Right lobe of liver (tissue), 6 donors: Measurements from ENCODE around the gene COL17A1. TPM values are rescaled to one million over a fixed set of nuclear protein-coding genes. Genes with fewer than 3 reads are reported as not detected.

Experiments used
- ATAC-seq, 4 donors: fragments of 200-7000 bp; cut with Tn5 transposase; one replicate each; pipeline ENCODE4 v1.9.1; 2020; ENCODE audit warnings: mild to moderate bottlenecking in 4 of 4, moderate library complexity in 4 of 4
- DNase-seq, 3 donors: peaks; one replicate each; pipeline ENCODE4 v3.0.0-alpha.2; 2020
- H3K27ac ChIP-seq, 3 donors: fragments of 200-600 bp; one replicate each; pipeline ENCODE4 v1.8.0; 2022
- H3K27me3 ChIP-seq, 2 donors: fragments of 200-600 bp; one replicate each; pipeline ENCODE4 v1.8.0; 2022
- H3K36me3 ChIP-seq, 4 donors: fragments of 200-600 bp; sonication (generic) in 1 of 4; one replicate each; pipeline versions ENCODE4 v1.5.1 to v1.8.0; 2017 to 2022; ENCODE audit warnings: control low read depth in 1 of 4
- H3K4me1 ChIP-seq, 4 donors: fragments of 200-600 bp; sonication (generic) in 1 of 4; one replicate each; pipeline versions ENCODE4 v1.5.1 to v1.8.0; 2017 to 2022; ENCODE audit warnings: control low read depth in 1 of 4
- H3K4me3 ChIP-seq, 3 donors: fragments of 200-600 bp; one replicate each; pipeline ENCODE4 v1.8.0; 2022
- H3K9me3 ChIP-seq, 4 donors: fragments of 200-600 bp; sonication (generic) in 1 of 4; one replicate each; pipeline versions ENCODE4 v1.5.1 to v1.8.0; 2017 to 2022; ENCODE audit warnings: control low read depth in 1 of 4
- POLR2A ChIP-seq: fragments of 450-650 bp; IDR thresholded peaks from one replicate; pipeline ENCODE4 v1.6.1; 2017; ENCODE audit warnings: antibody characterized with exemption, mild to moderate bottlenecking
- WGBS: methylation state at CpG from one replicate; pipeline ENCODE4 v1.1.6; 2018; ENCODE audit warnings: low coverage, low lambda C conversion rate; ENCODE audit not compliant: insufficient coverage; ENCODE audit errors: missing lambda C conversion rate; 5-methylcytosine and 5-hydroxymethylcytosine counted together
- intact Hi-C, 2 donors: fragments of 100-400 bp; cut with DNase I; formaldehyde crosslinking; loops; one replicate each; pipeline versions ENCODE4 v1.11.2 to v1.14.1; 2022
- total RNA-seq, 6 experiments: library from RNA; depleted of rRNA in 2 of 6; stranded (reverse); fragments of >200 nt in 2 of 6; fragmentation: NEBNext Ultra II Directional in 3 of 6; extraction: Animal tissue kit (Norgen Biotek cat#: 25700) in 3 of 6; gene quantifications; one replicate each; pipeline versions ENCODE4 v1.1.0 to v1.2.4, GENCODE V29; 2016 to 2023
- TF ChIP-seq, protein P1 (sequence below), 4 donors: fragments of 200-600 bp in 3 of 4; fragments of 450-650 bp in 1 of 4; IDR thresholded peaks; one replicate each; pipeline versions ENCODE4 v1.5.1 to v1.8.0; 2016 to 2022; ENCODE audit warnings: antibody characterized with exemption in 4 of 4, mild to moderate bottlenecking in 2 of 4
- donor health status: DM: no; HTN: yes; CAD: no.
- donor health status: DM: no; HTN: no; CAD: no.
- donor health status: DM: no; HTN: no; CAD: no.
- donor health status: DM: no; HTN: yes; CAD: no.
- donor health status: DM: no; HTN: yes; CAD: no.

Gene COL17A1
- total RNA-seq, 6 experiments from 2014 or later = 0.11 to 0.12 TPM; not detected in 4

- DNase-seq (no peak), ATAC-seq (no peak)
- TF ChIP-seq, protein P1, sequence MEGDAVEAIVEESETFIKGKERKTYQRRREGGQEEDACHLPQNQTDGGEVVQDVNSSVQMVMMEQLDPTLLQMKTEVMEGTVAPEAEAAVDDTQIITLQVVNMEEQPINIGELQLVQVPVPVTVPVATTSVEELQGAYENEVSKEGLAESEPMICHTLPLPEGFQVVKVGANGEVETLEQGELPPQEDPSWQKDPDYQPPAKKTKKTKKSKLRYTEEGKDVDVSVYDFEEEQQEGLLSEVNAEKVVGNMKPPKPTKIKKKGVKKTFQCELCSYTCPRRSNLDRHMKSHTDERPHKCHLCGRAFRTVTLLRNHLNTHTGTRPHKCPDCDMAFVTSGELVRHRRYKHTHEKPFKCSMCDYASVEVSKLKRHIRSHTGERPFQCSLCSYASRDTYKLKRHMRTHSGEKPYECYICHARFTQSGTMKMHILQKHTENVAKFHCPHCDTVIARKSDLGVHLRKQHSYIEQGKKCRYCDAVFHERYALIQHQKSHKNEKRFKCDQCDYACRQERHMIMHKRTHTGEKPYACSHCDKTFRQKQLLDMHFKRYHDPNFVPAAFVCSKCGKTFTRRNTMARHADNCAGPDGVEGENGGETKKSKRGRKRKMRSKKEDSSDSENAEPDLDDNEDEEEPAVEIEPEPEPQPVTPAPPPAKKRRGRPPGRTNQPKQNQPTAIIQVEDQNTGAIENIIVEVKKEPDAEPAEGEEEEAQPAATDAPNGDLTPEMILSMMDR (IDR thresholded peaks at IDR 0.05) = no peak
- no peak for TF ChIP-seq POLR2A
- WGBS = 55% methylated on average over 2 of the region's 4 CpGs
- H3K9me3 ChIP-seq = no peaks in the 10 kb centered on the region
- H3K4me3 ChIP-seq = no peak overlapping the region
- H3K36me3 ChIP-seq = no peaks in the 10 kb centered on the region
- no peaks in the 10 kb centered on the region for H3K27me3 ChIP-seq
- intact Hi-C loops = no loop called here
- no peak overlapping the region for H3K27ac ChIP-seq
- no peaks in the 10 kb centered on the region for H3K4me1 ChIP-seq
These were observed 26.3 kb downstream of the COL17A1 start for GRCh38 chr10:104059364-104059763.

DNA sequence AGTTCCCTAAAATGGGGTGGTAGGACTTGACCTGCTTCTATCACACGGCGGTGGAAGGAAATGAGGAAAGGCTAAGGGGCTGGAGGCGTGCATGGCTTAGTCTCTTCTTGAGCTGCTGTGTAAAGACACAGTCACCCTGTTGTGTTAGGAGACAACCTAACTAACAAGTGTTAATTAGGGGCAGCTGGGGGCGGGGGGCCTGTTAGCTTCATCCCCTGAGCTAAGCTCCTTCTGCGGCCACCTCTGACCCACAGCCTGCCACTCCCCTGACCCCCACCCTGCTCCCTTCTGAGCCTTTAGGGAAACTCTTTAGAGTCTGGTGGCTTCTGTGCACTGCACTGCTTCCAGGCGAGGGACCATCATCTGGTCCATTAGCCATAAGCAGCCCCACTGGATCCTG, 28.0 kb downstream of the COL17A1 start:
- WGBS = 75% methylated on average over 3 of the region's 6 CpGs
- DNase-seq = no peak
- no peaks in the 10 kb centered on the region for H3K36me3 ChIP-seq

GRCh38 chr10:104056619-104057273, 28.9 kb downstream of the COL17A1 start:
- no peak for ATAC-seq
- 63% methylated on average over 4 of the region's 14 CpGs for WGBS
- TF ChIP-seq POLR2A = no peak
- TF ChIP-seq, protein P1 (IDR thresholded peaks at IDR 0.05) = no peak

More for the DNA sequence above, 28.0 kb downstream of the COL17A1 start:
- intact Hi-C loops = no loop called here
- Histone ChIP-seq H3K9me3 (no peaks in the 10 kb centered on the region), H3K27ac (no peak overlapping the region), H3K4me1 (no peaks in the 10 kb centered on the region), H3K4me3 (no peak overlapping the region), H3K27me3 (no peaks in the 10 kb centered on the region)
- ATAC-seq = peak in 1 of 4 donors; percentile 17
- no peak for TF ChIP-seq POLR2A
- TF ChIP-seq, protein P1 (IDR thresholded peaks at IDR 0.05) = no peak

GRCh38 chr10:104054430-104054829, 31.2 kb downstream of the COL17A1 start:
- Histone ChIP-seq H3K27ac (no peak overlapping the region), H3K4me3 (no peak overlapping the region), H3K9me3 (no peaks in the 10 kb centered on the region), H3K36me3 (no peaks in the 10 kb centered on the region), H3K27me3 (no peaks in the 10 kb centered on the region), H3K4me1 (no peaks in the 10 kb centered on the region)
- DNase-seq (no peak), ATAC-seq (no peak)
- intact Hi-C loops = no loop called here
- TF ChIP-seq POLR2A = no peak
- 74% methylated on average over 3 of the region's 8 CpGs for WGBS

More at GRCh38 chr10:104056619-104057273, 28.9 kb downstream of the COL17A1 start:
- H3K9me3 ChIP-seq = no peaks in the 10 kb centered on the region
- H3K27ac ChIP-seq = no peak overlapping the region
- H3K4me3 ChIP-seq = no peak overlapping the region
- intact Hi-C loops = no loop called here
- no peaks in the 10 kb centered on the region for H3K36me3 ChIP-seq
- H3K27me3 ChIP-seq = no peaks in the 10 kb centered on the region
- DNase-seq = no peak
- no peaks in the 10 kb centered on the region for H3K4me1 ChIP-seq

DNA sequence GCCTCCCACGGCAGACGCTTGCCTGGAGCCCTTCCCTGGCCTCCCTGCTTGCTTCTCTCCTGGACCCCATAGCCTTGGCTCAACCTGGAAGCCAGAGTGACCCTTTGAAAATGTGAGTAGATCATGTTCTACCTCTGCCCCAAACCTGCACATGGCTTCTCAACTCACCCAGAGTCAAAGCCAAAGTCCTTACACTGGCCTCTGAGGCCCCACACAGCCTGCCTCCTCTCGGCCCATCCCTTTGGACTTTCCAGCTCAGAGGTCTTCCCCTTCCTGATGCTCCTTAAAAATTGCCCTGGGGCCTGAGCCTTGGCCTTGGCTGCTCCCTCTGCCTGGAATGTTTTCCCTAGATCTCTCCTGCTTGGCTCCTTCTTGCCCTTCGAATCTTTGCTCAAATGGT, 32.5 kb downstream of the COL17A1 start:
- Histone ChIP-seq H3K4me1 (no peaks in the 10 kb centered on the region), H3K27ac (no peak overlapping the region), H3K27me3 (no peaks in the 10 kb centered on the region), H3K9me3 (no peaks in the 10 kb centered on the region), H3K36me3 (no peaks in the 10 kb centered on the region), H3K4me3 (no peak overlapping the region)
- no peak for DNase-seq
- intact Hi-C loops = no loop called here
- no peak for ATAC-seq
- TF ChIP-seq POLR2A = no peak
- TF ChIP-seq, protein P1 (IDR thresholded peaks at IDR 0.05) = no peak
- WGBS = 80% methylated on average over 1 of the region's 4 CpGs
